IMR-90 (cell line): Measurements from ENCODE around the gene GGACT. TPM values are rescaled to one million over a fixed set of nuclear protein-coding genes. Genes with fewer than 3 reads are reported as not detected.
A peak's percentile ranks its signal among the peaks of the same experiment; 100 is the strongest.

Source experiments
- ATAC-seq: fragments of 200-7000 bp; cut with Tn5 transposase; 2 replicates; pipeline ENCODE4 v1.9.1; 2020; ENCODE audit warnings: low read depth, mild to moderate bottlenecking, moderate library complexity
- BruUV-seq: library from RNA; stranded (reverse); fragments of 400-500 nt; replicated peaks from 2 replicates; lab custom pipeline; 2021; lab: Mats Ljungman, UMichigan
- CTCF ChIA-PET: fragments of 300-600 bp; formaldehyde crosslinking; extraction: SDS; loops from one replicate; lab custom pipeline; 2021; ENCODE audit warnings: antibody characterized with exemption; lab: Yijun Ruan, JAX
- POLR2A ChIA-PET: fragments of 300-600 bp; sonication (Branson Sonifier 250); formaldehyde crosslinking; loops from one replicate; lab custom pipeline; 2022; ENCODE audit warnings: antibody characterized with exemption; ENCODE audit not compliant: unreplicated experiment; lab: Charles Lee
- DNase-seq: peaks from one replicate; pipeline ENCODE4 v3.0.0; 2013
- H2AFZ ChIP-seq: replicated peaks from 2 replicates; pipeline ENCODE3; 2013; ENCODE audit warnings: low read length, mild to moderate bottlenecking; ENCODE audit not compliant: poor library complexity
- H2AK5ac ChIP-seq: 2 replicates; pipeline ENCODE4 v1.6.1; 2013; ENCODE audit warnings: low read depth, low read length, inconsistent platforms
- H2AK9ac ChIP-seq: replicated peaks from 2 replicates; pipeline ENCODE3; 2013; ENCODE audit warnings: mild to moderate bottlenecking, low read depth, low read length, moderate library complexity; ENCODE audit not compliant: poor library complexity
- H2BK120ac ChIP-seq: 2 replicates; pipeline ENCODE4 v1.6.1; 2013; ENCODE audit warnings: low read depth, low read length, inconsistent platforms
- H2BK15ac ChIP-seq: 3 replicates; pipeline ENCODE4 v1.6.1; 2013; ENCODE audit warnings: low read depth, low read length, inconsistent platforms
- H2BK20ac ChIP-seq: 2 replicates; pipeline ENCODE4 v1.6.1; 2013; ENCODE audit warnings: low read depth, mild to moderate bottlenecking, inconsistent platforms, low read length, moderate library complexity
- H2BK5ac ChIP-seq: 2 replicates; pipeline ENCODE4 v1.6.1; 2013; ENCODE audit warnings: mild to moderate bottlenecking, low read depth, low read length, inconsistent platforms; ENCODE audit not compliant: poor library complexity, severe bottlenecking
- H3K14ac ChIP-seq: replicated peaks from 2 replicates; pipeline ENCODE4 v1.6.1; 2013; ENCODE audit warnings: low read depth, low read length, inconsistent platforms
- H3K18ac ChIP-seq: 2 replicates; pipeline ENCODE4 v1.6.1; 2013; ENCODE audit warnings: low read depth, low read length, control low read depth
- H3K23ac ChIP-seq: 2 replicates; pipeline ENCODE4 v1.6.1; 2013; ENCODE audit warnings: low read depth, low read length, inconsistent platforms
- H3K27ac ChIP-seq: 2 replicates; pipeline ENCODE4 v1.5.1; 2013; ENCODE audit warnings: mild to moderate bottlenecking, control low read depth, low read length; ENCODE audit not compliant: insufficient read depth
- H3K27me3 ChIP-seq: 2 replicates; pipeline ENCODE4 v1.6.1; 2013; ENCODE audit warnings: low read length; ENCODE audit not compliant: control insufficient read depth, insufficient read depth
- H3K36me3 ChIP-seq: 2 replicates; pipeline ENCODE4 v1.6.1; 2013; ENCODE audit warnings: low read length, mixed read lengths; ENCODE audit not compliant: control insufficient read depth, insufficient read depth
- H3K4ac ChIP-seq: 2 replicates; pipeline ENCODE4 v1.6.1; 2013; ENCODE audit warnings: low read depth, low read length, inconsistent platforms
- H3K4me1 ChIP-seq: 2 replicates; pipeline ENCODE4 v1.6.1; 2013; ENCODE audit warnings: low read length, mixed read lengths; ENCODE audit not compliant: control insufficient read depth, insufficient read depth
- H3K4me2 ChIP-seq: 2 replicates; pipeline ENCODE4 v1.6.1; 2013; ENCODE audit warnings: low read depth, mild to moderate bottlenecking, control low read depth, low read length, moderate library complexity
- H3K4me3 ChIP-seq: 2 replicates; pipeline ENCODE4 v1.5.1; 2013; ENCODE audit warnings: low read depth, mild to moderate bottlenecking, control low read depth, low read length, moderate library complexity; ENCODE audit not compliant: insufficient read depth
- H3K56ac ChIP-seq: 2 replicates; pipeline ENCODE4 v1.6.1; 2013; ENCODE audit warnings: low read length, inconsistent platforms; ENCODE audit not compliant: insufficient read depth; ENCODE audit errors: extremely low read depth
- H3K79me1 ChIP-seq, 2 experiments: 2 replicates each; pipeline ENCODE4 v1.6.1; 2013; ENCODE audit warnings: low read length in 2 of 2, inconsistent platforms in 1 of 2, low read depth in 1 of 2
- H3K9ac ChIP-seq: 2 replicates; pipeline ENCODE4 v1.6.1; 2013; ENCODE audit warnings: low read depth, low read length, control low read depth
- H3K9me1 ChIP-seq: 2 replicates; pipeline ENCODE4 v1.6.1; 2013; ENCODE audit warnings: low read length, inconsistent platforms; ENCODE audit not compliant: insufficient read depth
- H3K9me3 ChIP-seq: 2 replicates; pipeline ENCODE4 v1.6.1; 2013; ENCODE audit warnings: low read length; ENCODE audit not compliant: control insufficient read depth, insufficient read depth
- H4K20me1 ChIP-seq: 2 replicates; pipeline ENCODE4 v1.6.1; 2013; ENCODE audit warnings: low read length, inconsistent platforms; ENCODE audit not compliant: insufficient read depth
- H4K5ac ChIP-seq: 2 replicates; pipeline ENCODE4 v1.6.1; 2013; ENCODE audit warnings: mild to moderate bottlenecking, low read depth, low read length, control low read depth
- H4K8ac ChIP-seq, 2 experiments: 2 replicates each; pipeline ENCODE4 v1.6.1; 2013; ENCODE audit warnings: low read depth in 2 of 2, low read length in 2 of 2, control low read depth in 1 of 2, inconsistent platforms in 1 of 2
- H4K91ac ChIP-seq: 2 replicates; pipeline ENCODE4 v1.6.1; 2013; ENCODE audit warnings: low read depth, low read length, inconsistent platforms; ENCODE audit not compliant: insufficient read depth
- NFE2L2 ChIP-seq: fragments of 150-350 bp; IDR thresholded peaks from 2 replicates; pipeline ENCODE4 v1.6.1; 2016; ENCODE audit warnings: low read depth, mild to moderate bottlenecking, low read length
- WGBS, 2 experiments: methylation state at CpG; one replicate each; pipeline versions ENCODE4 v1.1.5 to v1.1.7; 2013; ENCODE audit warnings: missing lambda C conversion rate in 2 of 2; ENCODE audit not compliant: insufficient read length in 1 of 2; ENCODE audit errors: extremely low coverage in 2 of 2; 5-methylcytosine and 5-hydroxymethylcytosine counted together
- dilution Hi-C: fragments of 300-500 bp; cut with HindIII; formaldehyde crosslinking; loops from one replicate; pipeline ENCODE4 v1.14.3; 2018; ENCODE audit warnings: low sequenced_read_pairs; ENCODE audit not compliant: unreplicated experiment
- in situ Hi-C: fragments of 300-500 bp; cut with MboI; formaldehyde crosslinking; loops from 3 replicates; pipeline ENCODE4 v1.14.3; 2019; ENCODE audit warnings: low sequenced_read_pairs, inconsistent platforms, mixed read lengths
- intact Hi-C: fragments of 100-400 bp; cut with micrococcal nuclease; formaldehyde crosslinking; loops from 2 replicates; pipeline ENCODE4 v1.10.0; 2022
- polyA plus RNA-seq, 3 experiments: library from polyadenylated mRNA; depleted of rRNA; stranded (reverse); fragments of >200 nt; gene quantifications; 2 replicates each; pipeline ENCODE4 v1.2.3, GENCODE V29; 2012; ENCODE audit warnings: low replicate concordance in 1 of 3
- total RNA-seq: library from RNA; depleted of rRNA; stranded (reverse); fragments of >200 nt; gene quantifications from 2 replicates; pipeline ENCODE4 v1.2.3, GENCODE V29; 2012
- TF ChIP-seq, protein P1 (sequence below): conservative IDR thresholded peaks from 2 replicates; pipeline ENCODE4 v1.5.1; 2012; ENCODE audit warnings: mild to moderate bottlenecking, low read depth, low read length, improper control_type of control experiment

The GGACT gene
- total and polyA plus RNA-seq, 2 of the 4 experiments (the other 2 are of a cell fraction), result 2.0 to 2.6 TPM

DNA sequence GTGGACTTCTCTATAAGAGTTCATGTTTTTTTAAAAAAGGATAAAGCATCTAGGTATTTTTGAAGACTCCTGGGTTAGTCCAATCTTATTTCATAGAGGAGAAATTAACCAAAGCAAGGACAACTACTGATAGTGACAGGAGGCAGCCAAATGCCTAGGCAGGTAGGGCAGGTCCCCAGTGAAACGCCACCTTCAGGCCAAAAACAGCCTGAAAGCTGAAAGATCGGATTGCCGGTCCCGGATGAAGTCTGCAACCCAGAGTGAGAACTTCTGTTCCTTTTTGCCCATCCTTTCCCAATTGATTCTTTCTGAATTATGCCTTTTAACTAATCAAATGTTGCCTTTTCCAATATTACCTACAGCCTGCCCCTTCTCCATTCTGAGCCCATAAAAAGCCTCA, 6.1 kb upstream of the GGACT start:
- H2AK9ac ChIP-seq, result no peak overlapping the region
- H3K9ac ChIP-seq, result no peak overlapping the region
- intact Hi-C loops (loop anchor here (10.0 kb wide), 1 partner anchor 410 kb away; no protein-coding TSS in a partner anchor), in situ Hi-C loops (no loop called here), dilution Hi-C loops (no loop called here)
- no peak overlapping the region for H3K18ac ChIP-seq
- no peaks in the 10 kb centered on the region for H3K79me1 ChIP-seq
- H2AFZ ChIP-seq, result no peak overlapping the region
- H3K4ac ChIP-seq, result no peak overlapping the region
- TF ChIP-seq, protein P1, sequence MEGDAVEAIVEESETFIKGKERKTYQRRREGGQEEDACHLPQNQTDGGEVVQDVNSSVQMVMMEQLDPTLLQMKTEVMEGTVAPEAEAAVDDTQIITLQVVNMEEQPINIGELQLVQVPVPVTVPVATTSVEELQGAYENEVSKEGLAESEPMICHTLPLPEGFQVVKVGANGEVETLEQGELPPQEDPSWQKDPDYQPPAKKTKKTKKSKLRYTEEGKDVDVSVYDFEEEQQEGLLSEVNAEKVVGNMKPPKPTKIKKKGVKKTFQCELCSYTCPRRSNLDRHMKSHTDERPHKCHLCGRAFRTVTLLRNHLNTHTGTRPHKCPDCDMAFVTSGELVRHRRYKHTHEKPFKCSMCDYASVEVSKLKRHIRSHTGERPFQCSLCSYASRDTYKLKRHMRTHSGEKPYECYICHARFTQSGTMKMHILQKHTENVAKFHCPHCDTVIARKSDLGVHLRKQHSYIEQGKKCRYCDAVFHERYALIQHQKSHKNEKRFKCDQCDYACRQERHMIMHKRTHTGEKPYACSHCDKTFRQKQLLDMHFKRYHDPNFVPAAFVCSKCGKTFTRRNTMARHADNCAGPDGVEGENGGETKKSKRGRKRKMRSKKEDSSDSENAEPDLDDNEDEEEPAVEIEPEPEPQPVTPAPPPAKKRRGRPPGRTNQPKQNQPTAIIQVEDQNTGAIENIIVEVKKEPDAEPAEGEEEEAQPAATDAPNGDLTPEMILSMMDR, result 0 out of 2 replicates have a peak, but pooled peaks have one; percentile 2
- no peak for TF ChIP-seq NFE2L2
- no peak overlapping the region for H3K14ac ChIP-seq
- DNase-seq (no peak), ATAC-seq (no peak)
- H2BK120ac ChIP-seq, result no peak overlapping the region
- H2BK5ac ChIP-seq, result no peak overlapping the region
- 100% methylated on average over 1 of the region's 4 CpGs; no CpG with 5 or more reads in 1 of the 2 experiments for WGBS, 2 experiments
- H3K4me1 ChIP-seq, result no peaks in the 10 kb centered on the region
- H3K4me2 ChIP-seq, result no peak overlapping the region
- no peak overlapping the region for H3K23ac ChIP-seq
- no peaks in the 10 kb centered on the region; the same call in 1 of the 2 replicates for H3K9me3 ChIP-seq
- peaks cover 6% of the 10 kb centered on the region for H3K27me3 ChIP-seq
- H3K56ac ChIP-seq, result no peak overlapping the region
- no peak overlapping the region for H4K91ac ChIP-seq
- ChIA-PET POLR2A (no interaction called here), CTCF (no interaction called here)
- H4K8ac ChIP-seq, result no peak overlapping the region
- no peak overlapping the region for H3K27ac ChIP-seq
- H3K36me3 ChIP-seq, result no peaks in the 10 kb centered on the region
- no peak overlapping the region for H4K5ac ChIP-seq
- H2BK15ac ChIP-seq, result no peak overlapping the region
- no peak overlapping the region for H2BK20ac ChIP-seq
- no peaks in the 10 kb centered on the region for H4K20me1 ChIP-seq
- BruUV-seq, result no TSS peak
- H2AK5ac ChIP-seq, result no peak overlapping the region
- H3K9me1 ChIP-seq, result no peaks in the 10 kb centered on the region
- H3K4me3 ChIP-seq, result no peak overlapping the region
